Panc1 (cell line): Measurements from ENCODE around the gene TP63. TPM values are rescaled to one million over a fixed set of nuclear protein-coding genes. Genes with fewer than 3 reads are reported as not detected.

Experiments used
- ATAC-seq: fragments of 200-7000 bp; cut with Tn5 transposase; 2 replicates; pipeline ENCODE4 v1.9.1; 2020; ENCODE audit warnings: mild to moderate bottlenecking, moderate library complexity
- BruUV-seq: library from RNA; stranded (reverse); fragments of 400-500 nt; replicated peaks from 2 replicates; lab custom pipeline; 2021; lab: Mats Ljungman, UMichigan
- CTCF ChIA-PET: fragments of 300-600 bp; sonication (Branson Sonifier 250); formaldehyde crosslinking; loops from one replicate; lab custom pipeline; 2022; ENCODE audit warnings: antibody characterized with exemption; lab: Charles Lee
- POLR2A ChIA-PET: fragments of 300-600 bp; sonication (Branson Sonifier 250); formaldehyde crosslinking; loops from one replicate; lab custom pipeline; 2022; ENCODE audit warnings: antibody characterized with exemption; lab: Charles Lee
- DNase-seq: peaks from one replicate; pipeline ENCODE4 v3.0.0-alpha.2; 2010; ENCODE audit warnings: low read depth, low spot score
- H3K27ac ChIP-seq: 2 replicates; pipeline ENCODE4 v1.5.1; 2011; ENCODE audit warnings: mild to moderate bottlenecking, low read length, inconsistent platforms
- H3K27me3 ChIP-seq: fragments of 200-500 bp; sonication (Bioruptor generic); 2 replicates; pipeline ENCODE4 v1.6.0; 2014; ENCODE audit warnings: low read length, inconsistent platforms; ENCODE audit not compliant: control insufficient read depth, insufficient read depth
- H3K36me3 ChIP-seq: fragments of 200-500 bp; sonication (Bioruptor generic); 2 replicates; pipeline ENCODE4 v1.5.1; 2014; ENCODE audit warnings: inconsistent platforms, mild to moderate bottlenecking, low read length, moderate library complexity; ENCODE audit not compliant: control insufficient read depth, insufficient read depth
- H3K4me1 ChIP-seq: 2 replicates; pipeline ENCODE4 v1.5.1; 2011; ENCODE audit warnings: inconsistent platforms, mild to moderate bottlenecking, low read length, moderate library complexity; ENCODE audit not compliant: control insufficient read depth, insufficient read depth
- H3K4me3 ChIP-seq, 2 experiments: 2 replicates each; pipeline ENCODE4 v1.5.1; 2011 to 2012; ENCODE audit warnings: low read depth in 2 of 2, low read length in 2 of 2, mild to moderate bottlenecking in 2 of 2, inconsistent platforms in 1 of 2, moderate library complexity in 1 of 2
- H3K9me3 ChIP-seq: fragments of 200-500 bp; sonication (Bioruptor generic); 2 replicates; pipeline ENCODE4 v1.5.1; 2014; ENCODE audit warnings: low read depth, mild to moderate bottlenecking, inconsistent platforms, low read length, moderate library complexity; ENCODE audit not compliant: control insufficient read depth, insufficient read depth
- CTCF ChIP-seq: fragments of 450-650 bp; IDR thresholded peaks from 2 replicates; pipeline ENCODE4 v1.5.1; 2017; ENCODE audit warnings: mild to moderate bottlenecking
- POLR2AphosphoS5 ChIP-seq: IDR thresholded peaks from 2 replicates; pipeline ENCODE4 v1.6.1; 2012; ENCODE audit warnings: mild to moderate bottlenecking, low read depth, low read length, moderate library complexity
- REST ChIP-seq, 2 experiments: IDR thresholded peaks; 2 replicates each; pipeline ENCODE4 v1.6.1; 2011 to 2012; ENCODE audit warnings: low read depth in 2 of 2, control low read depth in 1 of 2, low read length in 1 of 2, mild to moderate bottlenecking in 1 of 2, moderate library complexity in 1 of 2; ENCODE audit not compliant: insufficient read depth in 1 of 2
- SIN3A ChIP-seq: IDR thresholded peaks from 2 replicates; pipeline ENCODE4 v1.6.1; 2012; ENCODE audit warnings: low read depth, mild to moderate bottlenecking, low read length, moderate library complexity, borderline replicate concordance; ENCODE audit not compliant: insufficient read depth
- TCF7L2 ChIP-seq: IDR thresholded peaks from 2 replicates; pipeline ENCODE4 v1.6.1; 2011; ENCODE audit warnings: mild to moderate bottlenecking, low read depth, low read length, inconsistent platforms
- in situ Hi-C: cut with HindIII; loops from 2 replicates; pipeline ENCODE4 v1.10.0; 2016; ENCODE audit warnings: low sequenced_read_pairs, low pct_unique_long_range_greater_than_20kb
- intact Hi-C: fragments of 100-400 bp; cut with micrococcal nuclease; formaldehyde crosslinking; loops from one replicate; pipeline ENCODE4 v1.10.0; 2022; ENCODE audit not compliant: unreplicated experiment
- total RNA-seq: library from RNA; stranded (reverse); gene quantifications from one replicate; pipeline ENCODE4 v1.2.1, GENCODE V29; 2021; ENCODE audit not compliant: unreplicated experiment

The TP63 gene
- total RNA-seq, 1 experiment from 2014 or later: 0.51 TPM

GRCh38 chr3:189830401-189830800, 199.2 kb downstream of the TP63 start:
- no peak for DNase-seq
- no peaks in the 10 kb centered on the region for H3K36me3 ChIP-seq
- in situ Hi-C loops (no loop called here), intact Hi-C loops (no loop called here)
- H3K27me3 ChIP-seq: no peaks in the 10 kb centered on the region
- ChIA-PET POLR2A (no interaction called here), CTCF (no interaction called here)
- ATAC-seq: no peak
- no TSS peak for BruUV-seq
- no peak overlapping the region for H3K27ac ChIP-seq
- H3K4me3 ChIP-seq: no peak overlapping the region
- H3K9me3 ChIP-seq: no peaks in the 10 kb centered on the region
- H3K4me1 ChIP-seq: no peaks in the 10 kb centered on the region
- no peak for TF ChIP-seq TCF7L2
- TF ChIP-seq POLR2AphosphoS5: no peak
- TF ChIP-seq SIN3A: no peak
- no peak for TF ChIP-seq CTCF
- no peak for TF ChIP-seq REST (IDR thresholded peaks at IDR 0.05; ENCODE audit: insufficient read depth in 1 of 2, low read depth in 2 of 2, low read length in 1 of 2)

GRCh38 chr3:189833266-189833665, 202.1 kb downstream of the TP63 start:
- H3K36me3 ChIP-seq: no peaks in the 10 kb centered on the region
- TF ChIP-seq SIN3A (no peak), CTCF (no peak), REST (IDR thresholded peaks at IDR 0.05; ENCODE audit: insufficient read depth in 1 of 2, low read depth in 2 of 2, low read length in 1 of 2) (no peak), POLR2AphosphoS5 (no peak), TCF7L2 (no peak)
- H3K27ac ChIP-seq: no peak overlapping the region
- no TSS peak for BruUV-seq
- ATAC-seq (no peak), DNase-seq (no peak)
- H3K9me3 ChIP-seq: no peaks in the 10 kb centered on the region
- CTCF ChIA-PET: no interaction called here
- POLR2A ChIA-PET: no interaction called here
- H3K4me3 ChIP-seq: no peak overlapping the region
- no peaks in the 10 kb centered on the region for H3K4me1 ChIP-seq
- in situ Hi-C loops: no loop called here
- no peaks in the 10 kb centered on the region; the same call in 1 of the 2 replicates for H3K27me3 ChIP-seq
- intact Hi-C loops: no loop called here
